Neural progenitor cell (in vitro differentiated cells): Measurements from ENCODE around the gene ERC2.

Source experiments
- EZH2 ChIP-seq: fragments of 200-600 bp; sonication (generic); IDR thresholded peaks from 2 replicates; pipeline ENCODE4 v1.6.1; 2017; ENCODE audit warnings: antibody characterized with exemption, mild to moderate bottlenecking, moderate library complexity
- TF ChIP-seq, protein P1 (sequence below): fragments of 200-600 bp; sonication (generic); IDR thresholded peaks from 2 replicates; pipeline ENCODE4 v1.5.1; 2017; ENCODE audit warnings: antibody characterized with exemption, mild to moderate bottlenecking

DNA sequence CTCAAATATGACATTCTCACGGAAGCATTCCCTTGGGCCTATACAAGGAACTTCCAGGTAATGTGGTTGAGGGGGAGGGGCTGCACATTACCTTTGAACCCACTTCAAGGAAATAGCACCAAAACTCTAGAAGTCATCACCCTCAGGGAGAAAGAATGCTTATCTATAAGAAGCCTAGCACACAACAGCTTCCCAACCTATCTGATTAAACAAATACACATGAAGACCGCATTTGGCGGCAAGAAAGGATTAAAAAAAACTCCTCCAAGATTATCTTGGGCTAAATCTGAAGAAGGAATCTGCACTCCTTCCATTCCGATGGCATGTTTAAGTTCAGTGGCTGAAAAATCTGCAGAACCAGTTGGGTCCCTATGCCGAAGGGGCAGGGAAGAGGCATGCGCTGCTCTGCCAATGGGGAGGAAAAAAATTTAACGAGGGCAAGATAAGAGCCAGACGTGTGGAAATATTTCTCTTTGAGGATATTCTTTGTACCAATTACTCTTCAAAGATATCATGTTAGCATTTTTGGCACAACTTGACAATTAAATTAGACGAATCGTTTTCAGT lies 899.2 kb downstream of the ERC2 start:
- TF ChIP-seq, protein P1, sequence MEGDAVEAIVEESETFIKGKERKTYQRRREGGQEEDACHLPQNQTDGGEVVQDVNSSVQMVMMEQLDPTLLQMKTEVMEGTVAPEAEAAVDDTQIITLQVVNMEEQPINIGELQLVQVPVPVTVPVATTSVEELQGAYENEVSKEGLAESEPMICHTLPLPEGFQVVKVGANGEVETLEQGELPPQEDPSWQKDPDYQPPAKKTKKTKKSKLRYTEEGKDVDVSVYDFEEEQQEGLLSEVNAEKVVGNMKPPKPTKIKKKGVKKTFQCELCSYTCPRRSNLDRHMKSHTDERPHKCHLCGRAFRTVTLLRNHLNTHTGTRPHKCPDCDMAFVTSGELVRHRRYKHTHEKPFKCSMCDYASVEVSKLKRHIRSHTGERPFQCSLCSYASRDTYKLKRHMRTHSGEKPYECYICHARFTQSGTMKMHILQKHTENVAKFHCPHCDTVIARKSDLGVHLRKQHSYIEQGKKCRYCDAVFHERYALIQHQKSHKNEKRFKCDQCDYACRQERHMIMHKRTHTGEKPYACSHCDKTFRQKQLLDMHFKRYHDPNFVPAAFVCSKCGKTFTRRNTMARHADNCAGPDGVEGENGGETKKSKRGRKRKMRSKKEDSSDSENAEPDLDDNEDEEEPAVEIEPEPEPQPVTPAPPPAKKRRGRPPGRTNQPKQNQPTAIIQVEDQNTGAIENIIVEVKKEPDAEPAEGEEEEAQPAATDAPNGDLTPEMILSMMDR: no peak
- no peak for TF ChIP-seq EZH2
